Measurements from ENCODE around the gene CA10. TPM values are rescaled to one million over a fixed set of nuclear protein-coding genes. Genes with fewer than 3 reads are reported as not detected.

The CA10 gene
- total and polyA plus RNA-seq, 2 of the 4 experiments (the other 2 are of a cell fraction), result not detected

- Histone ChIP-seq H3K56ac (ENCODE audit: extremely low read depth, insufficient read depth, low read length) (no peak overlapping the region), H3K9me1 (ENCODE audit: insufficient read depth, low read length) (no peaks in the 10 kb centered on the region), H3K36me3 (ENCODE audit: control insufficient read depth, insufficient read depth, low read length) (no peaks in the 10 kb centered on the region), H3K79me1 (ENCODE audit: low read depth in 1 of 2, low read length in 2 of 2) (no peaks in the 10 kb centered on the region), H4K20me1 (ENCODE audit: insufficient read depth, low read length) (no peaks in the 10 kb centered on the region), H2BK15ac (ENCODE audit: low read depth, low read length) (no peak overlapping the region), H2AFZ (replicated peaks; ENCODE audit: low read length, poor library complexity) (no peak overlapping the region), H3K23ac (ENCODE audit: low read depth, low read length) (no peak overlapping the region), H3K14ac (replicated peaks; ENCODE audit: low read depth, low read length) (no peak overlapping the region), H3K18ac (ENCODE audit: low read depth, low read length) (no peak overlapping the region), H3K9ac (ENCODE audit: low read depth, low read length) (no peak overlapping the region), H3K4me3 (ENCODE audit: insufficient read depth, low read depth, low read length) (no peak overlapping the region), H4K8ac (ENCODE audit: low read depth in 2 of 2, low read length in 2 of 2) (no peak overlapping the region), H2AK5ac (ENCODE audit: low read depth, low read length) (no peak overlapping the region), H2BK5ac (ENCODE audit: low read depth, low read length, poor library complexity, severe bottlenecking) (no peak overlapping the region), H4K91ac (ENCODE audit: insufficient read depth, low read depth, low read length) (no peak overlapping the region), H2BK120ac (ENCODE audit: low read depth, low read length) (no peak overlapping the region), H3K27me3 (ENCODE audit: control insufficient read depth, insufficient read depth, low read length) (no peaks in the 10 kb centered on the region), H3K4me1 (ENCODE audit: control insufficient read depth, insufficient read depth, low read length) (no peaks in the 10 kb centered on the region), H3K9me3 (ENCODE audit: control insufficient read depth, insufficient read depth, low read length) (peaks cover 12% of the 10 kb centered on the region), H2AK9ac (replicated peaks; ENCODE audit: low read depth, low read length, poor library complexity) (no peak overlapping the region), H4K5ac (ENCODE audit: low read depth, low read length) (no peak overlapping the region), H3K4ac (ENCODE audit: low read depth, low read length) (no peak overlapping the region), H3K27ac (ENCODE audit: insufficient read depth, low read length) (no peak overlapping the region), H3K4me2 (ENCODE audit: low read depth, low read length) (no peak overlapping the region), H2BK20ac (ENCODE audit: low read depth, low read length) (no peak overlapping the region)
- POLR2A ChIA-PET (ENCODE audit: unreplicated experiment), result no interaction called here
- WGBS, 2 experiments (ENCODE audit: extremely low coverage in 2 of 2, insufficient read length in 1 of 2), result 60% methylated on average over 1 of the region's 4 CpGs; no CpG with 5 or more reads in 1 of the 2 experiments
- CTCF ChIA-PET, result no interaction called here
- BruUV-seq (replicated peaks), result no TSS peak
- TF ChIP-seq, protein P1, sequence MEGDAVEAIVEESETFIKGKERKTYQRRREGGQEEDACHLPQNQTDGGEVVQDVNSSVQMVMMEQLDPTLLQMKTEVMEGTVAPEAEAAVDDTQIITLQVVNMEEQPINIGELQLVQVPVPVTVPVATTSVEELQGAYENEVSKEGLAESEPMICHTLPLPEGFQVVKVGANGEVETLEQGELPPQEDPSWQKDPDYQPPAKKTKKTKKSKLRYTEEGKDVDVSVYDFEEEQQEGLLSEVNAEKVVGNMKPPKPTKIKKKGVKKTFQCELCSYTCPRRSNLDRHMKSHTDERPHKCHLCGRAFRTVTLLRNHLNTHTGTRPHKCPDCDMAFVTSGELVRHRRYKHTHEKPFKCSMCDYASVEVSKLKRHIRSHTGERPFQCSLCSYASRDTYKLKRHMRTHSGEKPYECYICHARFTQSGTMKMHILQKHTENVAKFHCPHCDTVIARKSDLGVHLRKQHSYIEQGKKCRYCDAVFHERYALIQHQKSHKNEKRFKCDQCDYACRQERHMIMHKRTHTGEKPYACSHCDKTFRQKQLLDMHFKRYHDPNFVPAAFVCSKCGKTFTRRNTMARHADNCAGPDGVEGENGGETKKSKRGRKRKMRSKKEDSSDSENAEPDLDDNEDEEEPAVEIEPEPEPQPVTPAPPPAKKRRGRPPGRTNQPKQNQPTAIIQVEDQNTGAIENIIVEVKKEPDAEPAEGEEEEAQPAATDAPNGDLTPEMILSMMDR (conservative IDR thresholded peaks at IDR 0.05; ENCODE audit: low read depth, low read length), result no peak
- TF ChIP-seq FOS (IDR thresholded peaks at IDR 0.05; ENCODE audit: low read depth, low read length) (no peak), CEBPB (IDR thresholded peaks at IDR 0.05; ENCODE audit: low read depth, low read length) (no peak), ELK1 (IDR thresholded peaks at IDR 0.05; ENCODE audit: borderline replicate concordance, low read depth, low read length) (no peak), RCOR1 (IDR thresholded peaks at IDR 0.05; ENCODE audit: insufficient replicate concordance, low read length) (no peak)
- no peak for ATAC-seq (ENCODE audit: low read depth)
- intact Hi-C loops (cut with micrococcal nuclease) (no loop called here), dilution Hi-C loops (cut with HindIII; ENCODE audit: low sequenced_read_pairs, unreplicated experiment) (no loop called here), in situ Hi-C loops (cut with MboI; ENCODE audit: low sequenced_read_pairs) (no loop called here)
- DNase-seq, result no peak
Observed at GRCh38 chr17:51661403-51661802, 497.1 kb downstream of the CA10 start.
